Lung microvascular endothelial cell (primary cell): ENCODE measurements around the gene IL17REL. TPM values are rescaled to one million over a fixed set of nuclear protein-coding genes. Genes with fewer than 3 reads are reported as not detected.
"Not testable (repeated sequence)": the region's sequence is repeated elsewhere in the genome, so short reads cannot be mapped to it uniquely, and the experiment has no call there.

ENCODE experiments used
- DNase-seq, 2 donors: peaks; one replicate each; pipeline versions ENCODE4 v3.0.0 to v3.0.0-alpha.2; 2010; ENCODE audit warnings: low read depth in 2 of 2
- total RNA-seq: library from RNA; depleted of rRNA; stranded (reverse); fragments of >200 nt; gene quantifications from 2 replicates; pipeline ENCODE4 v1.2.1, GENCODE V29; 2014

The IL17REL gene
- total RNA-seq, 1 donor from 2014 or later, result not detected

- DNase-seq, result not testable (repeated sequence)
These were observed 67.3 kb downstream of the IL17REL start for GRCh38 chr22:49945042-49945794.

Other genes with a start within 250 kb of the IL17REL start
- 15.3 and 23.6 TPM in 2 replicates for gene BRD1, start 184.9 kb downstream of the IL17REL start, total RNA-seq
- gene ZBED4, start 158.9 kb downstream of the IL17REL start, total RNA-seq, result 8.7 and 13.5 TPM in 2 replicates
- 9.4 and 13.5 TPM in 2 replicates for gene ALG12, start 94.3 kb downstream of the IL17REL start, total RNA-seq
- 40.3 and 45.2 TPM in 2 replicates for gene CRELD2, start 94.1 kb downstream of the IL17REL start, total RNA-seq
- gene PIM3, start 52.0 kb downstream of the IL17REL start, total RNA-seq, result 156 and 396 TPM in 2 replicates
- gene TTLL8, start 45.5 kb upstream of the IL17REL start, total RNA-seq, result not detected in 2 replicates
- gene MLC1, start 72.7 kb upstream of the IL17REL start, total RNA-seq, result not detected in 2 replicates
- 22.7 and 44.2 TPM in 2 replicates for gene MOV10L1, start 77.2 kb upstream of the IL17REL start, total RNA-seq
- 0.40 and 0.44 TPM in 2 replicates for gene PANX2, start 158.0 kb upstream of the IL17REL start, total RNA-seq
- gene TRABD, start 173.1 kb upstream of the IL17REL start, total RNA-seq, result 11.3 and 13.7 TPM in 2 replicates
- 14.1 and 14.4 TPM in 2 replicates for gene SELENOO, start 188.2 kb upstream of the IL17REL start, total RNA-seq
- 11.8 and 21.2 TPM in 2 replicates for gene TUBGCP6, start 232.3 kb upstream of the IL17REL start, total RNA-seq
- gene HDAC10, start 238.5 kb upstream of the IL17REL start, total RNA-seq, result 9.4 and 11.3 TPM in 2 replicates
- gene MAPK12, start 248.9 kb upstream of the IL17REL start, total RNA-seq, result 37.0 and 53.6 TPM in 2 replicates